ENCODE data around the gene ARMC9. TPM values are rescaled to one million over a fixed set of nuclear protein-coding genes. Genes with fewer than 3 reads are reported as not detected.

ARMC9 gene
- total RNA-seq, 1 donor from 2014 or later = 9.0 TPM

- TF ChIP-seq, protein P1, sequence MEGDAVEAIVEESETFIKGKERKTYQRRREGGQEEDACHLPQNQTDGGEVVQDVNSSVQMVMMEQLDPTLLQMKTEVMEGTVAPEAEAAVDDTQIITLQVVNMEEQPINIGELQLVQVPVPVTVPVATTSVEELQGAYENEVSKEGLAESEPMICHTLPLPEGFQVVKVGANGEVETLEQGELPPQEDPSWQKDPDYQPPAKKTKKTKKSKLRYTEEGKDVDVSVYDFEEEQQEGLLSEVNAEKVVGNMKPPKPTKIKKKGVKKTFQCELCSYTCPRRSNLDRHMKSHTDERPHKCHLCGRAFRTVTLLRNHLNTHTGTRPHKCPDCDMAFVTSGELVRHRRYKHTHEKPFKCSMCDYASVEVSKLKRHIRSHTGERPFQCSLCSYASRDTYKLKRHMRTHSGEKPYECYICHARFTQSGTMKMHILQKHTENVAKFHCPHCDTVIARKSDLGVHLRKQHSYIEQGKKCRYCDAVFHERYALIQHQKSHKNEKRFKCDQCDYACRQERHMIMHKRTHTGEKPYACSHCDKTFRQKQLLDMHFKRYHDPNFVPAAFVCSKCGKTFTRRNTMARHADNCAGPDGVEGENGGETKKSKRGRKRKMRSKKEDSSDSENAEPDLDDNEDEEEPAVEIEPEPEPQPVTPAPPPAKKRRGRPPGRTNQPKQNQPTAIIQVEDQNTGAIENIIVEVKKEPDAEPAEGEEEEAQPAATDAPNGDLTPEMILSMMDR (IDR thresholded peaks at IDR 0.05) = no peak
- H3K36me3 Mint-ChIP-seq (ENCODE audit: low read depth) = no peaks in the 10 kb centered on the region
- no peak overlapping the region for H3K27ac Mint-ChIP-seq
- no peak overlapping the region for H3K4me3 Mint-ChIP-seq
- no peaks in the 10 kb centered on the region for H3K27me3 Mint-ChIP-seq
- ChIA-PET CTCF (interaction anchor here (1.1 kb wide), 1 partner anchor 115 kb away, joined by 3 read pairs; no protein-coding TSS in a partner anchor), POLR2A (no interaction called here)
- peaks cover 15% of the 10 kb centered on the region for H3K4me1 Mint-ChIP-seq
- intact Hi-C loops (cut with micrococcal nuclease) = loop anchor here (10.0 kb wide), 1 partner anchor 186 kb away; no protein-coding TSS in a partner anchor
- DNase-seq = no peak
- no peak for ATAC-seq (ENCODE audit: low read depth)
- no peaks in the 10 kb centered on the region for H3K9me3 Mint-ChIP-seq
Measured at GRCh38 chr2:231290321-231291015, 92.0 kb downstream of the ARMC9 start.

GRCh38 chr2:231292472-231293134, 94.2 kb downstream of the ARMC9 start:
- no peak overlapping the region for H3K4me3 Mint-ChIP-seq
- H3K27me3 Mint-ChIP-seq = no peaks in the 10 kb centered on the region
- H3K36me3 Mint-ChIP-seq (ENCODE audit: low read depth) = no peaks in the 10 kb centered on the region
- ChIA-PET CTCF (no interaction called here), POLR2A (no interaction called here)
- H3K4me1 Mint-ChIP-seq = peaks cover 31% of the 10 kb centered on the region
- TF ChIP-seq, protein P1 (IDR thresholded peaks at IDR 0.05) = no peak
- ATAC-seq (ENCODE audit: low read depth) (no peak), DNase-seq (no peak)
- no peak overlapping the region for H3K27ac Mint-ChIP-seq
- intact Hi-C loops (cut with micrococcal nuclease) = loop anchor here (10.0 kb wide), 1 partner anchor 188 kb away; no protein-coding TSS in a partner anchor
- no peaks in the 10 kb centered on the region for H3K9me3 Mint-ChIP-seq

DNA sequence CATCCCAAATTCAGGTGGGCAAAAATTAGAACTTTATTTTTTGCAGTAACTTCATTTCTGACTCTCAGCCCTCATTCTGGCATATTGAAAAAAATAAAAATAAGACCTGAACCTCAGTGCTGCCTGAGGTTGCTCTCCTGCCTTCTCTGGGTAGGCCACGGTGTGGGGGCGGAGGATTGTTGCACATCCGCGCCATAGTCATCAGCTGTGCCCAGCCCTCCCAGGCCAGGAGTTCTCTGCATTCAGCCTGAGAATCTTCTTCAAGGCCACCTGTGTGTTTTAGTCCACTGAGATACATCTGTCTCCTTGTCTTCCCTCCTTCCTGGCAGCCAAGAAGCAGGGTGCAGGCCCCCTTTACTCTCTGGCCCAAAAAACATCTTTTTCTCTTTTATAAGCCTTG, 94.7 kb downstream of the ARMC9 start:
- Mint-ChIP-seq H3K4me3 (no peak overlapping the region), H3K9me3 (no peaks in the 10 kb centered on the region), H3K4me1 (peaks cover 33% of the 10 kb centered on the region), H3K27ac (no peak overlapping the region), H3K36me3 (ENCODE audit: low read depth) (no peaks in the 10 kb centered on the region), H3K27me3 (no peaks in the 10 kb centered on the region)
- ChIA-PET POLR2A (no interaction called here), CTCF (no interaction called here)
- DNase-seq = no peak
- intact Hi-C loops (cut with micrococcal nuclease) = loop anchor here (10.0 kb wide), 1 partner anchor 188 kb away; no protein-coding TSS in a partner anchor
- ATAC-seq (ENCODE audit: low read depth) = no peak
- TF ChIP-seq, protein P1 (IDR thresholded peaks at IDR 0.05) = no peak

DNA sequence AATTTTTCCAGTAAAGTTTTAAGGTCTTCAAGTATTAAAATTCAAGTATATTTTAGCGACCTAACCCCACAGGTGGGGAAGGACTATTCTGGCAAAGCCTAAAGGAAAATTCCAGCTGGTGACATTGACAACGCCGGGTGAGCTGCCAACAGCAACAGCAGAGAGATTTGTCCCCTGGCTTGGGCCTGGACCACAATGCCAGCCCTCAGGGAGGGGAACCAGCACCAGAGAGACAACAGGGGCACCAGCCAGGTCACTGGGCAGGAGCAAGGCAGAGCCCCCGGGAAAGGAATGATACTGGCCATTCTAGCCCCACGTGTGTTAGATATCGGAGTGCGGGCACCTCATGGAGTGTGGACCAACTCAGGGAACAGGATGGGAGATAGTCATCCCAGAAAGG, 95.7 kb downstream of the ARMC9 start:
- POLR2A ChIA-PET = no interaction called here
- Mint-ChIP-seq H3K27me3 (no peaks in the 10 kb centered on the region), H3K4me1 (peaks cover 34% of the 10 kb centered on the region), H3K9me3 (no peaks in the 10 kb centered on the region), H3K27ac (no peak overlapping the region), H3K4me3 (no peak overlapping the region), H3K36me3 (ENCODE audit: low read depth) (no peaks in the 10 kb centered on the region)
- ATAC-seq (ENCODE audit: low read depth) (no peak), DNase-seq (no peak)
- TF ChIP-seq, protein P1 (IDR thresholded peaks at IDR 0.05) = no peak
- intact Hi-C loops (cut with micrococcal nuclease) = loop anchor here (10.0 kb wide), 1 partner anchor 189 kb away; no protein-coding TSS in a partner anchor
- CTCF ChIA-PET = interaction anchor here (1.2 kb wide), 1 partner anchor 115 kb away, joined by 3 read pairs; no protein-coding TSS in a partner anchor
